ENCODE measurements around the gene C14orf93.

- TF ChIP-seq CTCF (IDR thresholded peaks at IDR 0.05) (no peak), EZH2 (IDR thresholded peaks at IDR 0.05; ENCODE audit: borderline replicate concordance, insufficient read depth, low read depth, low read length, poor library complexity, severe bottlenecking) (no peak)
Observed at GRCh38 chr14:22998329-22999012, 11.5 kb downstream of the C14orf93 start.
